Smooth muscle cell of the pulmonary artery (primary cell): ENCODE results near the gene KCTD8. TPM values are rescaled to one million over a fixed set of nuclear protein-coding genes. Genes with fewer than 3 reads are reported as not detected.

Experiments used
- total RNA-seq: library from RNA; depleted of rRNA; stranded (reverse); fragments of >200 nt; gene quantifications from 2 replicates; pipeline ENCODE4 v1.2.3, GENCODE V29; 2014

KCTD8 gene
- 0.56 and 0.78 TPM in 2 replicates for total RNA-seq

GRCh38 chr4:44448521-44449461, at the start of gene KCTD8:
Gene KCTD8 (minus strand): TSS chr4:44448809.

Other genes starting within 250 kb of the KCTD8 start
- gene YIPF7, start 202.8 kb upstream of the KCTD8 start, total RNA-seq: 0.13 TPM in 1 of 2 replicates, not detected in the other
- 15.1 and 15.4 TPM in 2 replicates for gene GUF1, start 229.6 kb upstream of the KCTD8 start, total RNA-seq